Activated CD4-positive, CD25-positive, alpha-beta regulatory T cell (primary cell): Measurements from ENCODE around the gene TRDMT1.

Experiments
- DNase-seq, 4 experiments: peaks; one replicate each; lab custom pipeline; 2025; lab: John Stamatoyannopoulos, UW

TRDMT1 gene

DNA sequence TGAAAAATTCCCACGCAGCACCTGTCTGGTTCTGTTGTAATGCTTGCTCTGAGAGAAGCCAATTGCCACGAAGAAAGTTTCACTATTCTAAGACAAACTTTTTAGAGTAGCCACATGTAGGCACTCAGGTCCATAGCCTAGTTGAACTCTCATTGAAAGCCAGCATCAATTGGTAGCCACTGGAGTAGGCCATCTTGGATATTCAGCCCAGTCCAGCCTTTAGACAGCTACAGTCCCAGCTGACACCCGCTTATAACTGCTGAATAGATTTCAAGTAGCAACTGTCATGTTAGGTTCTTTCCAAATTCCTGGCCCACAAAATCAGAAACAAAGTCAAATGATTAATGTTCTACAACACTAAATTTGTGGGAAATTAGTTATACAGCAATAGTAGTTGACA lies 103.5 kb downstream of the TRDMT1 start:
- no peak for DNase-seq
